Measurements from ENCODE around the gene MRAS.

MRAS gene

DNA sequence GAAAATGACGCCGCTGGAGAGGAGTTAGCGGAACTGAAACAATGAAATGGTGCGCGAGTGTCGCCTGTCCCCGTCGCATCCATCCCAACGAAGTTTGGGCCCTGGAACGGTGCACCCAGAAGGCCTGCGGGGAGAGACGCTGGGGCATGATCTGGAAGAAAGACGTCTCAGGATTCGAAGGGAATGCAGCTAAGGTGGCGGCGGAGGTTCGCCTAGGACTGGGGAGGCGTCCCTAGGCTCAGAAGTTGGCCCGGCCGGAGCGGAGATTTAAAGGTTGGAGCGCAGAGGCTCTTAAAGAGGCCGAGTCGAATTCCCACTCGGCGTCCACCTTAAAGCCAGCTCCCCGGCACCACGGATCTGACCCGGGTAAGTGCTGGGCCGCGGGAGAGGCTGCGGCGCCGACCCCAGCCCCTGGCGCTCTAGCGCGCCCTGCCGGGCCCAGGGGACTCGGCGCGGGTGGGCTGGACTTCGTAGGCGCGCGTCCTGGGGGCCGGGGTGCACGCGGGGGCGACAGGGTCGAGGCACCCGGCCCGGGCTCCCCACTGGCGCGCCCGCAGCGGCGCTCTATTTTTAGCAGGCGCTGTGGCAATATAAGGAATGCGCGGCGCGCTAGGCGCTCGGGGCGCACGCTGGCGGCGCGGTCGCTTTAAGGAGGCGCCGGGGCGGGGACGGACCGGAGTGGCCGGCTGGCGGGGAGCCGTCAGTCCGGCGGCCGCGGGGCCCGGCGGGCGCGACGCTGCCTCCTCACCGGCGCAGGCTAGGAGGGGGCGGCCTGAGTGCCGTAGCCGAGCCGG, at the start of gene MRAS:
Gene MRAS, plus strand, starts transcription at position 620 of the 794 bp plus-strand sequence. CDS start 24,305 bp downstream, outside the sequence.
- no peak for DNase-seq (ENCODE audit: low read depth)

DNA sequence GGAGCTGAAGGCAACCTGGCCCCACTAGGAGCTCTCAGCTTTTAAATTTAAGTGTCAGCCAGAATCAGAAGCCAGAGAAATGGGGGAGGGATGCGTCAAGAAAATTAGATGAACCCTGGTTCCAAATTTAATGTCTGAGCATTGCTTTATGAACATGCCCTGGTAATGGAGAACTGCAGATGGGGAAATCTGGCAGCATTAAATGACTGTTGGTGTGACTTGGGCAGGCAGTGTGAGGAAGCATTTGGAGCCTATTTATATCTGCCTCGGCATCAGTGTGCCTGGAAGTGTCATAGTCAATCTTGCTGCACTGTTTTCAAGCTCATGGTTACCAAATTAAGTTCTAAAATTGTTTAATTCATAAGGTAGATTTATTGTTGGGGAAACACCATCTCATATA, 47.7 kb upstream of the MRAS start:
- DNase-seq (ENCODE audit: low read depth), result no peak

DNA sequence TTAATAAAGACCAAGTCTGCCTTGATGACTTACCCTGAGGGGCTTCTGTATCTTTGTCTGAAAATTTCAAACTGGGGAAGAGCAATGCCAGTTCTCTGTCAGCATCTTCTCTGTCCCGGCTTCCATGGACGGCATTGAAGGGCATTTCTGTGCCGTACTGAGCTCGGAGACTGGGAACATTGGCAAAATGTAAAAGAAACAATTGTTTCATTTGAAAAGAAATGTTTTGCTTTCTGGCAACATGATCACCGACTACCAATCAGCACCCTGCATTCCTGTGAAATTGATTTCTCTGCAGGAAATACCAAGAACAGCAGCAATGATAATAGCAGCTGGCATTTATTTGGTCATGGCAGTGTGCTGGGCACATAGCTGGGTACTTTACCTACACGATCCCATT, 44.9 kb upstream of the MRAS start:
- no peak for DNase-seq (ENCODE audit: low read depth)

DNA sequence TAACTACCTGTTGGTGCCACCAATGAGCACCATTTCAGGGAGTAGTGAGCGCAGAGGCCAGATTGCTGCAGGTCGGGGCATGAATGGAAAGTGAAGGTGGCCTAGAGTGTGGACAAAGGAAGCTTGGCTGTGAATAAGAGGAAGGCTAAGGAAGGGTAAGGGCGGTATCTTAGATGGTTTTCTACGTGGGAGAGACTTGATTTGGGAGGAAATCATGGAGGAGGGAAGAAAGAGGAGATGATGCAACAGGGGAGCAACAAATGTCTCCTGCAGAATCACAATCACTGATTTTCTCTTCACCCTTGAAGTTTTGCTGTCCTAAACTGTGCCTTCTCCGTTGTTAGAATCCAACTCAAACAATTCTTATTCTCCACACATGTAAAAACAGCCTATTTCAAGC, 40.5 kb upstream of the MRAS start:
- DNase-seq (ENCODE audit: low read depth), result no peak

DNA sequence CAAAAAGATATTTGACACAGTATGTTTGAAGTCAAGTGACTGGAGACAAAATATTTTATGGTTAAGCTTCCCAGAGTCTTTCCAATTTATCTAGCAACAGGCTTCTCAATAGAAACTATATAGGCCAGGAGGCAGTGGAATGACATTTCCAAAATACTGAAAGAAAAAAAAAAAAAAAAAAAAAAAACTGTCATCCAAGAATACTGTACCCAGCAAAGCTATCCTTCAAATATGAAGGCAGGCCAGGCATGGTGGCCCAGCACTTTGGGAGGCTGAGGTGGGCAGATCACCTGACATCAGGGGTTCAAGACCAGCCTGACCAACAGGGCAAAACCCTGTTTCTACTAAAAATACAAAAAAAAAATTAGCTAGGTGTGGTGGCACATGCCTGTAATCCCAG, 39.6 kb upstream of the MRAS start:
- no peak for DNase-seq (ENCODE audit: low read depth)

DNA sequence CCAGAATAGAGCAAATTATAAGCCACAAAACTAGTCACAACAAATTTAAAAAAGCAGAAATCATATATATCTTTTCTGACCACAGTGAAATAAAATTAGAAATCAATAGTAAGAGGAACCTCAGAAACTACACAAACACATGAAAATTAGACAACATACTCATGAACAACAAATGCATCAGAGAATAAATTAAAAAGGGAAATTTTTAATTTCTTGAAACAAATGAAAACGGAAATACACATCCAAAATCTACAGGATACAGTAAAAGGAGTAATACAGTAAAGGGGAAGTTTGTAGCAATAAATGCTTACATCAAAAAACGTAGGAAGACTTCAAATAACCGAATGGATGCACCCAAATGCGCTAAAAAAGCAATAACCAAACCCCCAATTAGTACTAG, 37.9 kb upstream of the MRAS start:
- no peak for DNase-seq (ENCODE audit: low read depth)

DNA sequence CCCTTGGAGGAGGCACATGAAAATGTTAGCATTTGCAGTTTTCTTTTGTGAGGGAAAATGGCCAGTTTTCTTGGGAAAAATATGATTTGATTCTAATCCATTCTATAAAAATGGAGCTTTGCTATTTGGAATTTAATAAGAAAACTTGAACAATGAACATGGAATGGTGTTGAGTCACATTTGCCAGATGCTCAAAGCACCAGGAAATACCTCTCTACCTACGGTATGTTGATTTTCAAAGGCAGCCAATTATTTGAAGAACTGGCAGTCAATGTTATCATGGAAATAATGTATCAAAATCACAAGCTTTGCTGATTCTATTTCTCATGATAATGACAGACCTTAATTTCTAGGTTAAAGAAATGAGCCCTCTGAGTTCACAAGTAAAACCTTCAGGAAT, 33.6 kb upstream of the MRAS start:
- DNase-seq (ENCODE audit: low read depth), result no peak

DNA sequence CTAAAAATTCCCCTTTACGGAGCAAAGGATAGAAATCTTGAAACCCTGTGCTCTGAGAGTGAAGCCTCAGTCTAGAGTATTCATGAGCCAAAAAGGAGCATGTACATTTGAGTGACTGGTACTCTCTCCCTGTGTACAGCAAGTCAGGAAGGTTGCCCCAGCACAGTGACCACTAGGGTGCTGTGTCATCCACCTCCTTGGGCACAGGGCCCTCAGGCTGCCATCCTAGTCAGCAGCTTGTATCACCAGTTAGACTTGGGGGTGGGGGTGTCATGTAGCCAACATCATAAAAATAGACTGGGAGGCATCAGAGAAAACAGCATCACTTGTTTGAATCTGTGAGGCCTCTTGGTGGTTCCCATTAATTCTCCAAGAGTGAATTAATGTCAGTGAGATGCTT, 30.7 kb upstream of the MRAS start:
- DNase-seq (ENCODE audit: low read depth), result no peak

DNA sequence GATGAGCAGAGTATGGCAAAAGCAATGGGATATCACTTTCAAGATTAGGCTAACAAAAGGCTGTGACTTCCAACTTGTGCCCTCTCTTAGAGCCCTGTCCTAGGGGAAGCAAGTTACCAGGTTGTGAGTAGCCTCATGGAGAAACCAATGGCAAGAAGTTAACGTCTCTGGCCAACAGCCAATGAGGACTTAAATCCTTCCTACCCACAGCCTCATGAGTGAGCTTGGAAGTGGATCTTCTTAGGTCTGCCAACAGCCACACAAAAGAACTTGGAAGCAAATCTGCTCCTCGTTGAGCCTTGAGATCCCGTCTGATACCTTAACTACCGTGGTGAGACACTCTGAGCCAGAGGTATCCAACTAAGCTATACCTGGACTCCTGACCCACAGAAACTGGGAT, 24.4 kb upstream of the MRAS start:
- no peak for DNase-seq (ENCODE audit: low read depth)

DNA sequence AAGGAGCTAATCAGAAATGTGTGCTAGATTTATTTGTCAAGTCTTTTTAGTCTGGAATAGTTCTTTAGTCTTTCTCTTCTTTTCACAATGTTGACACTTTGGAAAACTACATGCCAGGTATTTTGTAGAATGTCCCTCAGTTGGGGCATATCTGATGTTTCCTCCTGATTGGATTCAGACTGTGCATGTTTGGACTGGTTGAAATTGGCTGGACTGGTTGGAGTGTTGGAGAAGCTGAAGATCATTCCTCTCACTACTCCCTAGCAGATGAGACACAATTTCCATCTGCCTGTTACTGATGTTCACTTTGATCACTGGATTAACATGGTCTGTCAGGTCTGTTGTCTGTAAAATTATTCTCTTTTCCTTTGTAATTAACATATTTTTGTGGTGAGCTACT, 22.4 kb upstream of the MRAS start:
- no peak for DNase-seq (ENCODE audit: low read depth)

DNA sequence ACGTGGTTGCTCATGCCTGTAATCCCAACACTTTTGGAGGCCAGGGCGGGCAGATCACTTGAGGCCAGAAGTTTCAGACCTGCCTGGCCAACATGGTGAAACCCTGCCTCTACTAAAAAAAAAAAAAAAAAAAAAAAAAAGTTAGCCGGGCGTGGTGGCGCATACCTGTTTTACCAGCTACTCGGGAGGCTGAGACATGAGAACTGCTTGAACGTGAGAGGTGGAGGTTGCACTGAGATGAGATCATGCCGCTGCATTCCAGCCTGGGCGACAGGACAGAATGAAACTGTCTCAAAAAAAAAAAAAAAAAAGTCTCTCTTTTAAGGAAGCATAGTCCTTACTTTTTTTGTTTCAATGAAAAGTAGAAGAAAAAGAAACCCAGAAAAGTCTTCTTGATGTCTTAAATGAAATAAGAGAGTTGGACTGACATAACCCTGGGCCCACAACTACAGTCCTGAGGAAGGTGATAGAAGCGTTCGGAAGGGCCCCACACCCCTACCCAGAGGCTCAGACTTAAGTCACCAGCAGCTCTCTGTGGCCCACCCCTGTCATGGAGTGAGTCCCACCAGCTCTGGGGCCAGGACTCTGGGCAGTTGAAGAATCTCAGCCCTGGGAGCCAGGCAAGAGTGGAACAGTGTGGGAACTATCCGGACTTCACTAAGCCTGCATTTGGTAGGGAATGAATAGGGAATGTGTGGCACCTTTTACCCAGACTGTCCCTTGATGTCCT, 21.3 kb upstream of the MRAS start:
- DNase-seq (ENCODE audit: low read depth), result no peak

DNA sequence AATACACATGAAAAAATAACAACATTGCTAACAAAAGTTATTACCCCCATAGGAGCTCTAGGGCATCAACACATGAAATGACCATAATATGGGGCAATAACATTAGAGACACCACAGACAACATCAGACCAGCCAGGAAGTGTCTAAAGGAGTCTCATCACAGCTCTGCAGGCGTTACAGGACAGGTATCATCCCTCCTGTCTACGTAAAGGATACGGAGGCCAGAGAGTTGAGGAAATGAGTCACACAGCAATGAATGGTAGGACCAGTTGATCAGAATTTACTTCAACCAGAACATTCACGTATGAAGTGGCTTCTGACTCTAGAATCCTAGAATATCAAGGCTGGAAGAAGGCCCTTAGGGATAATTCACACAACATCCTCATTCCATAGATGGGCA, 20.5 kb upstream of the MRAS start:
- DNase-seq (ENCODE audit: low read depth), result no peak

DNA sequence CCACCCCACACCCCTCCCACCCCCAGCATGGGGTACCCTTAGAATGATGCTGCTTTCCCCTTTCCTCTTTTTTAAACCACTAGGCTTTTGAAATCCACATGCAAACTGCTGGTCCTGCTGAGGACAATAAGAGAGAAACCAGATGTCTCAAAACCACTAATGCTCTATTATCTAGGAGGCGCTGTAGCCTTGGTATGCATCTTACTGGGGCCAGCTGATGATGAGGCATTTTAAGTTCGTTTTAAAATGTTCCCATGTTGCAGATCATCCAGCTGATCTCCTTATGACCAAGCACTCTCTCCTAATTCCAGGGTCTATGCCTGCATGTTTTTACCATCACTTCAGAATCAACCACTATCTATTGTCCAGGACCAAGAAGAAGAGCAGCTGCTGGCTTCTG, 20.0 kb upstream of the MRAS start:
- no peak for DNase-seq (ENCODE audit: low read depth)

DNA sequence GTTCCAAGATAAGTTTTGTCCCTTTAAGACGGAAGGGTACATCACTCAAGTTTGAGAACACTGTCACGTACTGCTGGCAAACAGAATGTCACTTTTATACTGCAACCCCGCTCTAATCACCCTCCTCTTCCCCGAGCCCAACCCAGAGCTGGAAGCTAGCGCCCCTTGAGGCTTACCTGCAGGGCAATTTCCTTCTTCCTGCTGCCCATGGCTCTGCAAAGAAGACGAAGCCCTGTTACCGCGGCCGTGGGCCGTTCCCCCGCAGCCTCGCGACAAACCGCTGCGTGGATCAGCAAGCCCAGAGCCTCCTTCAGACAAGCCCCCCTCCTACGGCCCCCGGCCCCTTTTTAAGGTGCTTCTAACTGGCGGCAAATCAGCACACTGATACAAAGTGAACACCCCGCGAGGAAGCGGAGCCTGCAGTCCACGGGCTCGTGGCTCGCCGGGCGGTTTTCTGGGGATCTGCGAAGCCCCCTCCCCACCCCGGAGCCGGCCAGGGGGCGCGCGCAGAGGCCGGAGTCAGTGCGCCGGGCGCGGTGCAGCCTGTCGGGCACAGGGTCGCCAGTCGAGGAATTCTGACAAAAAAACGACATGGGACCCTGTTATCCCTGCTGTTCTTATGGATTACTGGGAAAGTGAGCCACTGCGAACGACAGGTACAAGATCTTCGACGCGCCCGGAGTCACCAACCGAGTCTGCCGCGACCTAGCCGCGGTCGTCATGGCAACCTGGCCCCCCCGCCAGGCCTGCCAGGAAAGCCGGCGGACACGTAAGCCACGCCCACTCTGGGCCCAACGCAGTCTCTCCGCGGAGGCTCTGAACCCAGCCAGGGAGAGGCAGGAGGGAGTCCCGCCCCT, 19.0 kb upstream of the MRAS start, which contains the start of gene NME9:
Gene NME9, minus strand, starts transcription at position 725 of the 857 bp plus-strand sequence. Its CDS starts 516 bp downstream, at position 209.
- DNase-seq (ENCODE audit: low read depth), result no peak

DNA sequence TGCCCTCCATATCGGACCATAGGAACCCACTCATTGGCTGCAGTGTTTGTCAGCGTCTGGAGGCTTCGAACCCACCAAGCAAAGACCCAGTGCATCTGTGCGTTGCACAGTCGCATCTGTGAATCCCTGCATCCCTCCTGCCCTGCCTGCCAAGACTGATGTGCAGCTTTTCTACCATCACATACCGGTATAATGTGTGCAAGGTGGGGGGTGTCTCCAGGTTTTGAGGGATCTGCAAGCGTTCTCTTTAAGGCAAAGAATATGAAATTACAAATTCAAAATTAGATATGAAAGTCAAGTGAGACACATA, 18.4 kb upstream of the MRAS start:
- DNase-seq (ENCODE audit: low read depth), result no peak

DNA sequence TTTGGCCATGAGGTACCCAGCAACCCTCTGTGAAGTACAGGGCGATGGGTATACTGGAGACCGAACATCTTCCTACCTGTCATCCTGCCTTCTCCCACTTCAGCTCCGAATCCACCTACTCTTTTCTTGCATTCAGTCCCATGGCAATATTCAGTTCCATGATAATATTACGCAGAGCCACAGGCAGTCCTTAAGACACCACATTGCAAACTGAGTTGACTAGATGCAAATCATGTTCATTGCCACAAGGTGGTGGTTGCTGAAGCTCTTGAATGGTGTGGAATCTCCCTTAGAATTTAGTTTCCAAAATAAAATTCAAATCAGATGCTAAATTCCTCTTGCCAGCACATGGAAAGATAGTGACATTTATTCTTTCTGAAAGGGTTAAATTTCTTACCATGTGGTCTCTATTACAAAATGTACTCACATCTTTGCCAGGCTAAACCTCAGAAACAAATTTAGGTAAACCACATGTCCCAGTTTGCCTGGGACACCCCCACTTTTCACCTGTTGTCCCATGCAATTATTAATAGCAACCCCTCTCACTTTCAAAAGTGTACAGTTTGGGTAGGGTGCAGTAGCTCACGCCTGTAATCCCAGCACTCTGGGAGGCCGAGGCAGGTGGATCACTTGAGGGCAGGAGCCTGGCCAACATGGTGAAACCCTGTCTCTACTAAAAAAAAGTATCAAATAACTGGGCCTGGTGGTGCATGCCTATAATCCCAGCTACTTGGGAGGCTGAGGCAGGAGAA, 17.1 kb upstream of the MRAS start:
- DNase-seq (ENCODE audit: low read depth), result no peak

DNA sequence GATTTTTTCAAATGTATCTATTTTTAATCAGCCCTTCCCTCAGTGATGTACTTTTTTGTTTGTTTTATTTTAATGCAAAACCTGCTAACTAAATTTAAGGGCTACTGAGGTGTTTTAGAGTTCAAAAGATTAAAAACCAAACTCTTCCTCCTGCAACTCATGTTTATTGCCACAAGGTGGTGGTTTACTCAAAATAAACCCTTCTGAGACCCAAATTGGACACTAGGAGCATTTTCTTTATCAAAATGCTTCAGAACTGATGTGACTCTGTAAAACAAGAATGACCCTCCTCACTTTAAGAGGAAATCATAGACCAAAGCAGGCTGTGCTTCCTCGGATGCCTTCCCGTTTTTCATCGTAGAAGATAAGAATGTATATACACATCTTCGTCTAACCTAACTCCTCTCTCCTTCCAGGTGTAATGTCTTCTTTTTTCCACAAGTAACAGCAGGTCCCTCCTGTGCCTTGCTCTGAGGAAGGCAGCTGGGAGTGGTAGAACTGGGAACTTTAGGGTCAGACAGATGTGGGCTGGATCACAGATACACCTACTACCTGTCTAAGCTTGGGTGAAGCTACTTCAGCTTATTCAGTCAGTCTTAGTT, 15.8 kb upstream of the MRAS start:
- no peak for DNase-seq (ENCODE audit: low read depth)

DNA sequence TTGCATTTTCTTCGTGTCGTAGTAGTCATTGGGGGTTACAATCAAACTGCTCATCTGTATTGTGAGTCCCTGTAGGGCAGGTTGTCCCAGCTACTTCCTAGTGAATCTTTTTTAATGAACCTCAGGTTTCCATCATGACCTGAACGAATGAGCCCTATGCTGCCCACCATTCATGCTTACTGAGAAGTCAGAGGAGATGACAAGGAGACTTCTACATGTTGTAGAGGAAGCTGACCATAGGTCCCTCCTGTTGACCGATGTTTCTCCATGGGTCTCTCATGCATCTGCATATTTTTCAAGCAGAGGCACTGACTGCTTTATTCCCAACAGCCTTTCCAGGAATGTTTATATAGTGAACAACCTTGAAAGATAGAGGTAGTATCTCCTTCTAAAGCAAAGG, 13.8 kb upstream of the MRAS start:
- no peak for DNase-seq (ENCODE audit: low read depth)

DNA sequence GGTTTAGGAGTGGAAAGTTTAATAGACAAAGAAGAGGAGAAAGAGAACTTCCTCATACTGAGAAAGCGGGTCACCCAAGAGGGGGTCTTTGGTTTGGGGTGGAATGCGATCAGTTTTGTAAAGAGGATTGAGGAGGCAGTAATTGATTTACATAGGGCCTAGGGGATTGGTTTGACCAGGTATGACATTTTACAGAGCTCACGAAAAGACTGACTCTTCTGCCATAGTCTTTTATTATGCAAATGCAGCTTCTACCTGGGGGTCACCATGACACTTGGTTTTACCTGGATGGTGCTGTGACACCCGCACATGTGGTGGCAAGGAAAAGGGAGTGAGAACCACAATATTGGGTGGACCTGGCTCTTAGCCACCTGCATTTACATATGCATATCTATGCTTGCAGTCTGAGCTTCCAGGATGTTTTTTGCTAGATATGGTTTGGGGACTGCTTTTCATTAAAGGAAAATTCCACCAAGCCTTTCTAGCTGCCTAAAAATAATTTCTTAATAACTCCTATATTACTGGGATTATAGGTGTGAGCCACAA, 11.9 kb upstream of the MRAS start:
- DNase-seq (ENCODE audit: low read depth), result no peak

DNA sequence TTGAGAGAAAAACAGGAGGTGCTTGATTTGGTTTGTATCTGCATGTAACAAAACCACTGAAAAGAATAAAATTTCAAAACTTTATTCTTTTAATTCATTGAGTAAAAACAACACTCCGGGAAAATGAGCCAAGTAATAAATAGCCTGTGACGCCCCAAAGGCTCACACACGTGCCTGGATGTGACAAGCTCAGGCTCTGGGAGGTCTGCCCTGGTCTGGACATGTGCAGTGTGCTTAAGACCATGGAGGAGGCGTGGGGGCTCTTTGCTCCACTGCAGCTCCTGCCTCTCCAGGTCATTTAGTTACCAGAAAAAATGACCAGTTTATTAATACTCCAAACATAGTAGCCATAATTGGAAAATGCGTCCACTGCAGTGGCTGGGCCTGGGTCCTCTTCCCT, 10.1 kb upstream of the MRAS start:
- DNase-seq (ENCODE audit: low read depth), result no peak

DNA sequence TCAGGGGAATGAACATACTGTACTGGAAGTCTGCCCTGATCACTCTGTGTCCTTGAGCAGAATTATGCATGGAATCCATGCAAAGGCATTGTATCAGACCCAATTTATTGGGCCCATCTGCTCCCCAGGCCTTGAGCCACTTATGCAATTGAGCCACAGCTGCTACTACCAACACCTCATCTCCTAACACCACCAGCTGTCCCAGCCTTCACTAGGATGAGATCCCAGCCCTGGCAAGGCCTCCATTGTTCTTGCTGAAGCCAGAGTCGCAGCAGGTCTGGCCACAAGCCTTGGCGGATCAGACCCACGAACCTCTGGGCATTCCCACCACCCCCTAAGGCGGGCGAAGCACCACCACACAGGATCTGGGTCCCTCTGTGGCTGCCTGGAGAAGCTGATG, 9.6 kb upstream of the MRAS start:
- no peak for DNase-seq (ENCODE audit: low read depth)
